RPMI7951 (cell line): ENCODE data around the gene ARID2. TPM values are rescaled to one million over a fixed set of nuclear protein-coding genes. Genes with fewer than 3 reads are reported as not detected.

Experiments used
- DNase-seq: peaks from one replicate; pipeline ENCODE4 v3.0.0-alpha.2; 2012; ENCODE audit warnings: low read depth
- total RNA-seq: library from RNA; depleted of rRNA; stranded (reverse); fragments of >200 nt; shearing (Covaris generic); gene quantifications from 2 replicates; pipeline ENCODE4 v1.2.3, GENCODE V29; 2014

Gene ARID2
- total RNA-seq, 1 experiment from 2014 or later = 16.7 TPM

- no peak for DNase-seq
Measured at GRCh38 chr12:45933504-45933903, 204.0 kb downstream of the ARID2 start.

- peak; percentile 6 for DNase-seq
Measured at GRCh38 chr12:45934956-45935355, 205.4 kb downstream of the ARID2 start.

GRCh38 chr12:45938566-45938965, 209.1 kb downstream of the ARID2 start:
- peak; percentile 9 for DNase-seq

- DNase-seq = peak; percentile 23
Measured at GRCh38 chr12:45939759-45940158, 210.3 kb downstream of the ARID2 start.

- DNase-seq = no peak
Measured at GRCh38 chr12:45944771-45945170, 215.3 kb downstream of the ARID2 start.

- no peak for DNase-seq
Measured at GRCh38 chr12:45946435-45946834, 216.9 kb downstream of the ARID2 start.

- DNase-seq = no peak
Measured at GRCh38 chr12:45948546-45948945, 219.0 kb downstream of the ARID2 start.
